Measurements from ENCODE around the gene ANKS1B.
A peak's percentile ranks its signal among the peaks of the same experiment; 100 is the strongest.
"Not testable (repeated sequence)": the region's sequence is repeated elsewhere in the genome, so short reads cannot be mapped to it uniquely, and the experiment has no call there.

The ANKS1B gene

DNA sequence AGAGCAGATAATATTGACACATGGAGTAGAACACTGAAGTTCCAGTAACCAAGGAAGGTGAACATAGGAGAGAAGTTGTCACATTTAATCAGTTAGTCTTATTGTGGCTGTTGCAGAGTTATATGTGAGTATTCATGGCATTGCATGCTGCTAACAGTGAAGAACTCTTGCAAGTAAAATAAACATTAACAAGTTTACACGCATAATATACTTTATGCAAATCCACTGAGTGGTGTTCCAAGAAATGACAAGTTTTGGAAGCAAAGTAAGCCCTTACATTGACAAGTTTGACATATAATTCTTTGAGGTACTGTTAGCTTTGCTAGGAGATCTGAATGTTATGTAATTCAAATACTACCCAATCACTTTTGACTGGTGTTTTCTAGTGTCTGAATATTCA lies 125.6 kb downstream of the ANKS1B start:
- no peak for FAIRE-seq

DNA sequence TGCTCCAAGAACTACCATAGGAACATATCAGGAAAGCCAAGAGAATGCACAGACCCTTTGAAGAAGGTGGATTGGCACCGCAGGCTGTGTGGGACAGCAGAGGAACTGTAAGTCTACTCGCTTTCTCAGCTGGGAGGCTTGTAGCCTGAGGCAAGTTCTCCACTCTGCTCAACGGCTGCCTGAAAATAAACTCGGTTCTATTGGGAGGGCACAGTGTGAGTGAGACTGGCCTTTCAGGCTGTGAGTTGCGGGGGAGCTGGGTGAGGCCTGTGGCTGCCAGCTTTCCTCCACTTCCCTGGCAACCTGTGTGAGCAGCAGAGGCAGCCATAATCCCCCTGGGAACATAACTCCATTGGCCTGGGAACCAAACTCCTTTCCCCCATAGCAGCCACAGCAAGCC lies 132.1 kb downstream of the ANKS1B start:
- FAIRE-seq = no peak

DNA sequence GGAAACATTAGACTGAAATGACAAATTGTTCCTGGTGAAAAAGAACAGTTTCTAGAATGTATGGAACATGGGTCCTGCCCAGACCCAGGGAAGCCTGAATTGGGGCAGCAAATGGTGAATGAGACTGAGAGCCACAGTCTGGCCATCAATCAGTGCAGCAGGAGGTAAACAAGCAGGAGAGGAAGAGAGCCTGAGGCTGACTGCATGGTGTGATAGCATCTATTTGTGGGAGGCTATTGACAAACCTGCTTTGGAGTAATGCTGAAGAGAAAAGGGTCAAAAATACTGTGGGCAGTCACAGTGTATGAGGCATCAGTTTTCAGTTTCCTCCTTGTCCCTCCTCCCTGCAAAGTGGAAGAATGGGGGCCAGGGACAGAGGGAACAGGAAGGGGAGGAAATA lies 136.8 kb downstream of the ANKS1B start:
- FAIRE-seq = no peak

DNA sequence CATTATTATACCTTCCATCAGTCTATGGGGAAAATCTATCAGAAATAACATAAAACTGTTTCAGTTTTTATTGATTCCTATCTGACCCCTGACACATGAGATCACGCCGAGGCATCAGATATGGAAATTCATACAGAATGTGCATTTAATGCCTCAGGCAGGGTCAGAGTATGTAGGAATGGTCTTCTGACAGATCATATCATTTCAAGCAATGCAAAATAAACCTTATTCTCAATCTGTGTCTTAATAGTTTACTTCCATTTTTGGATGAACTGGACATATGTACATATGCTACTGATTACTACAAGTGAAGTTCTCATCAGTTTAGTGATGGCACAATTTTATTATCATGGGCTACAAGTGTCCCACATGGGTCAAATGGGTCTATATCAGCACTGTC lies 150.0 kb downstream of the ANKS1B start:
- FAIRE-seq = no peak

DNA sequence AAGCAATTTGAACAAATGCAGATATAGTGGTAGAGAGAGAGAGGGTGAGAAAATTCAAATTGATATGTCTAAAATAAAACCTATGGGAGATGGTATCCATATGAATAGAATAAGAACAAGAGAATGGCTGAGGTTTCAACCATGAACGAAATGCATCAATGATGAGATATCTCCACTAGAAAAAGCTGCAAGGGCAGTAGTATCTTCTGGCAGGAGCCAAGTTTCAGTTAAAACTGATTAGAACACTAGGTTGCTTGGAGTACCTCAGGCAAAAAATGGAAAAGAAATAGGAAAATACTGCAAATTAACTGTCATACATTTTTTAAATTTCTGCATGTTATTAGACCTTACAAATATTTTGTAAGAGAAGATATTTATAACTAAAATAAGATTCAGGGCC lies 151.3 kb downstream of the ANKS1B start:
- FAIRE-seq = no peak

GRCh38 chr12:99824900-99825542 lies 159.7 kb downstream of the ANKS1B start:
- FAIRE-seq = no peak

GRCh38 chr12:99822273-99822672 lies 162.5 kb downstream of the ANKS1B start:
- no peak for FAIRE-seq

DNA sequence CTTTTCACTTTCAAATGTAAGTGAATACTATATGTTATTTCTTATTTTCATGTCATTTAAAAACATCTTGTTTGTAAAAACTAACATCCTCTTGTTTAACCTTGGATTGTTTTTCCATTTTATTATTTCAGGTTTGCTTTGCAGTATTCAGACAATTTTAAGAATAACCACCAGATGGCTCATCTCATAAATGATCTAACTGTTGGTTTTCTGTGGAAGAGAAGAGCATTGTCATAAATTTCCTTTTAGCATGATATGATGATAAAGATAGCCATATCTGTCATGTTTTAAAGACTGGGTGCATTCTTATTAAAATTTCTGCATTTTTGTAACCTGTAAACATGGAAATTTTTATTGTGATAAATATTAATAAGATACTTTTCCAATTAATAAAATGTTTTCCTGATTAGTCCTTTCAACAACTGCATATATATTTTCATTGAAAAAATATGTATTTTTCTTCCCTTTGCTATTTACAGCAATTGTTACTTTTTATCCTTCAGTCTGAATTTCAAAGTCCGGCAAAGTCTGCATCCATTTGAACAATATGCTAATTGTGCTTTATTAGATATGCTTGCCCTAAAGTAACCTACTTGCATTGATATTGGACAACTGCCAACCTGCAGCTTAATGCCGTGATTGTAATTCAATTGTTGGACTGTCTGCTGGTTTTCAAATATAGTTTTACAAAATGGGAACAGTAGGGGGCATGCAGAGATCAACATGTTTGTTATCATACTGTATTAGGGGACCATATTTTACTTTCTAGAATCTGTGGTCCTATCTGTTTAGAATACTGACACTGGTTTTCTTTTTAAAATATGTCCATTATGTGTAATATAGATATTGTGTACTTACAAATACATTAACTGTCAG lies 173.8 kb downstream of the ANKS1B start:
- FAIRE-seq = peak; percentile 99

DNA sequence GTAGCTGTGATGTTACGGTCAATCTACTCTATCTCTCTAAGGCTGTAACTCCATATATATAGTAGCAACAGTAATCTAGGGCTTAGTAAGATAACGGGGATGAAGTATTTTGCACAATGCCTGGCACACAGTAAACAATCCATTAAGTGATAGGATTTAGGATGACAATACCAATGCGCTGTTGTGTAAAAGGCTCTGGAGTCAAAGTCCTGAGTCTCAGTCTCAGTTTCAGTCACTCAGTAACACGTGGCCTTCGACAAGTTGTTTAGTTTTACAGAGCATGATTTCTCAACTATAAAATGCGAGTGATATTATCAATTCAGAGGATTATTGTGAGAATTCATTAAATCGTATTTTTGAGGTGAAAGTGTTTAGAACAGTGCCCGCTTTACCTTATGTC lies 174.8 kb downstream of the ANKS1B start:
- FAIRE-seq = no peak

DNA sequence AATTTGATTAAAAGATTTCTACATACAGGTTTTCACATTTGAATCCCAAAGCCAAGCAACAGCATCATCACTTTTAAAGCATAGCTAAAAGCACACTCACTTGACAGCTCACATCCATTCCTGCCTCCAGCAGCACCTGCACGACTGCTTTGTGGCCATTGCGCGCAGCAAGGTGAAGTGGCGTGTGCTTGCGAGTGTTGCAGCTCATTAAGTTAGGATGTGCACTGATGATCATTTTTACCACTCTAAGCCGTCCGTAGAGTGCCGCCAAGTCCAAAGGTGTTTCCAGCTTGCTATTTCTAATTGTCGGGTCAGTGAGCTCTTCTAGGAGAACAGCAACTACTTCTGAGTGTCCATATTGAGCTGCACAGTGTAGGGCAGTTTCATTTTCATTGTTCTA lies 178.4 kb downstream of the ANKS1B start:
- FAIRE-seq = no peak

- FAIRE-seq = no peak
These were observed 180.0 kb downstream of the ANKS1B start for GRCh38 chr12:99804715-99805114.

DNA sequence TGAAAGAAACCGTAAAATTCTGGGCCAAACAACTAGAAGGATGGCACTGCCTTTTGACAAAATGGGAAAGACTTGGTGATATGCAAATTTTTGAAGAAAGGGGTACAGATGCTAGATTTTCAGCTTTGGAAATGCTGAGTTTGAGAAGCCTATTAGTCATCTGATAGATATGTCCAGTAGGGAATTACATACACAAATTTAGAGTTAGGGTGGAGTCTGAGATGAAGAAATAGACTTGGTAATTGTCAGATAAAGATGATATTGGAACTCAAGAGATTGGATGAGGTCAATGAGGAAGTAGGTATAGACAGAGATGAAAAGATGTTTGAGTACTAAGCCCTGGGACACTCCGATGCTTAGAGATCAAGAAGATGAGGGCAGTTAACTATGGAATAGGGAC lies 184.1 kb downstream of the ANKS1B start:
- FAIRE-seq = no peak

- not testable (repeated sequence) for FAIRE-seq
These were observed 186.8 kb downstream of the ANKS1B start for GRCh38 chr12:99797931-99798330.

- peak; percentile 72 for FAIRE-seq
These were observed 201.3 kb downstream of the ANKS1B start for GRCh38 chr12:99783421-99783820.

DNA sequence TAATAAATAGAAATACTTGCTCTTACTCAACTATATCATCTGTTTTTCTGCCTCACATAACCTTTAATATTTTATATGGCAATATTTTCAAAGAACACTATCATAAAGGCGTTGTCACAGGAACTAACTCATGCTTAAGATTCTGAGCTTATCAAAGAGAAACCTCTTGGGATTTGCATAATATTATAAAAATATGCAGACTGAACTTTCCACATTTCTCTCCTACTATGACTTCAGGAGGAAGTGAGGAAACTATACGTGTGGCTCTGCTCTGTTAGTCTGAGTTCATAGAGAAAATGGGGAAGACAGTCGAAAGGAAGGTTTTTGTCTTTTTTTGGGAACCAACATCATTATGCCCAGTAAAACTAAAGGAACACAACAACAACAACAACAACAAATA lies 212.5 kb downstream of the ANKS1B start:
- FAIRE-seq = no peak

GRCh38 chr12:99771659-99772058 lies 213.1 kb downstream of the ANKS1B start:
- FAIRE-seq = no peak

GRCh38 chr12:99769396-99769980 lies 215.2 kb downstream of the ANKS1B start:
- no peak for FAIRE-seq

- no peak for FAIRE-seq
These were observed 216.0 kb downstream of the ANKS1B start for GRCh38 chr12:99768758-99769157.

DNA sequence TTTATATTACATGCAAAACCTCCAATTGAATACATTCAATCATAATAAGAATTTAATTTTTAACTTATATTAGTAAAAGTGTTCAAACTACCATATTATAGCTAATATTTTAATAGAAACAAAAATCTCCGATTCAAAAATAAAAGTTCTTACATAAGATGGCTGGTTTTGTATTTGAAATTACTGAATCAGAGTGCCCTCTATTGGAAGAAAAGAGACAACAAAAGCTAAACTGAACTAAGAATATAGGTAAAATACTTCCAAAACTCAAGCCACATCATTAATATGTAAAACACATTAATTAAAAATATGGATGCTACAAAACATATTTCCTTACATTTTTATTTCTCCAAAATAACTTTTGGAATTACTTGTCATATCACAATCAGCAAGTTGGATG lies 216.9 kb downstream of the ANKS1B start:
- FAIRE-seq = peak; percentile 99

GRCh38 chr12:99766408-99766807 lies 218.3 kb downstream of the ANKS1B start:
- no peak for FAIRE-seq

DNA sequence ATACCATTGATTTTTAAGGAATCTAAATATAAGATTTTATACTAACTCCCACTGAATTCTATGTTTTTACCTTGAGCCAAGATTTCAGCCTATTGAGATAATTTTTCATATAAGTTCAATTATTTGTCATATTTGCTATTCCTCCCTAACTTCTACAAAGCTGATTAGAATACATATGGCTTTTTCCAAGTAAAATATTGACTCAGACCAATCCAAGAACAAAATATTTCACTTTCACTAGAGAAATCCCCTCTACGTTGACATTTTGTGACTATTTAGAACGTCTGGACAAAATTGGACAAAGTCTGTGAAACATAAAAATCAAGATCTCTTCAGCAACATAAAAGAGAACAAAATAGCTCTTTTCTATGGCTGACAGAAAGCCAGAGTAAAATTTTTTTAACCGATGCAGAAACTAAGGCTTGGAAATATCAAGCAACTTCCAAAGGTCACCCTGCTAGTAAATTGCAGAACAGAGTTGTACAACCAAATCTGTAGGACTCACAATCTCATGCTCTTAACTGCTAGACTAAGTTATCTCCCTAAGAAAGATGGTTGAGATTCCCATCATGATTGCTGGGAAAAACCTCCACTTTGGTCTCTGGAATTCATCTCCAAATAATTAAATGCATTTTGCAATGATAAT lies 219.1 kb downstream of the ANKS1B start:
- no peak for FAIRE-seq

- FAIRE-seq = peak; percentile 65
These were observed 225.3 kb downstream of the ANKS1B start for GRCh38 chr12:99759444-99759843.

DNA sequence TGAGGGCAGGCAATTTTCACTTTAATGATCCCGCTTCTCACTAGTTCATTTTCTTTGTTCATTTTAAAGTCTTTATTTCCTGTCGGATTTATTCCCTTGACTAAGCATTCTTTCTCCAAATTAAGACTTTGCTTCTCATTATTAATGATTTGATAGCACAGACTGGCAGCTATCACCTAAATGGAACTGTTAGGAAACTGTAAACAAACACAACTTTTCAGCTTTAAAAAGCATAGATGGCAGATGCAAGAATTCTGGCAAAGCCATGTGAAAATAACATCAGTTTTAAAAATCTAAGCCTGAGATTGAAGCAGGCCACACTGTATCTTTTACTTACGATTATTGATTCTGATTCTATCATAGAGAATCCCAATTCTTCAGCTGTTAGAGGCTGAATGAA lies 225.7 kb downstream of the ANKS1B start:
- FAIRE-seq = no peak

- FAIRE-seq = no peak
These were observed 232.0 kb downstream of the ANKS1B start for GRCh38 chr12:99752740-99753139.

Data from islet of Langerhans (tissue), 1 donor.